ENCODE data around the gene NHS.

The NHS gene

GRCh38 chrX:17623750-17624149 is 248.8 kb downstream of the NHS start:
- no peaks in the 10 kb centered on the region for H3K9me3 ChIP-seq (ENCODE audit: insufficient read depth, low read length, severe bottlenecking)
- H3K79me2 ChIP-seq (ENCODE audit: insufficient read depth, low read length): no peaks in the 10 kb centered on the region
- no peak for DNase-seq
- no peak for TF ChIP-seq EZH2 (IDR thresholded peaks at IDR 0.05; ENCODE audit: borderline replicate concordance, low read depth, low read length, severe bottlenecking)
- no peak for TF ChIP-seq CTCF (IDR thresholded peaks at IDR 0.05; ENCODE audit: borderline replicate concordance, extremely low read depth, low read length, poor library complexity, severe bottlenecking)
- no peaks in the 10 kb centered on the region for H3K27me3 ChIP-seq (ENCODE audit: insufficient read depth, low read length, poor library complexity)
- no peak overlapping the region for H2AFZ ChIP-seq (ENCODE audit: low read depth, low read length)
- no peak overlapping the region for H3K4me2 ChIP-seq (ENCODE audit: insufficient read depth, low read length)
- ATAC-seq (ENCODE audit: insufficient read depth, low read depth): no peak
- no peaks in the 10 kb centered on the region for H4K20me1 ChIP-seq (ENCODE audit: insufficient read depth, low read length)
- H3K9ac ChIP-seq (ENCODE audit: low read depth, low read length): no peak overlapping the region
- H3K4me1 ChIP-seq (ENCODE audit: insufficient read depth, low read length): no peaks in the 10 kb centered on the region
- H3K4me3 ChIP-seq (ENCODE audit: low read depth in 1 of 2, low read length in 2 of 2): no peak overlapping the region
- H3K27ac ChIP-seq (ENCODE audit: low read length): no peak overlapping the region
- no peaks in the 10 kb centered on the region for H3K36me3 ChIP-seq (ENCODE audit: insufficient read depth, low read length)

- no peak overlapping the region for H3K4me3 ChIP-seq (ENCODE audit: low read depth in 1 of 2, low read length in 2 of 2)
- H3K9me3 ChIP-seq (ENCODE audit: insufficient read depth, low read length, severe bottlenecking): no peaks in the 10 kb centered on the region
- H3K4me1 ChIP-seq (ENCODE audit: insufficient read depth, low read length): no peaks in the 10 kb centered on the region
- H4K20me1 ChIP-seq (ENCODE audit: insufficient read depth, low read length): no peaks in the 10 kb centered on the region
- H3K27ac ChIP-seq (ENCODE audit: low read length): no peak overlapping the region
- TF ChIP-seq CTCF (IDR thresholded peaks at IDR 0.05; ENCODE audit: borderline replicate concordance, extremely low read depth, low read length, poor library complexity, severe bottlenecking) (no peak), EZH2 (IDR thresholded peaks at IDR 0.05; ENCODE audit: borderline replicate concordance, low read depth, low read length, severe bottlenecking) (no peak)
- H3K9ac ChIP-seq (ENCODE audit: low read depth, low read length): no peak overlapping the region
- DNase-seq (no peak), ATAC-seq (ENCODE audit: insufficient read depth, low read depth) (no peak)
- no peaks in the 10 kb centered on the region for H3K36me3 ChIP-seq (ENCODE audit: insufficient read depth, low read length)
- no peaks in the 10 kb centered on the region for H3K27me3 ChIP-seq (ENCODE audit: insufficient read depth, low read length, poor library complexity)
- no peak overlapping the region for H3K4me2 ChIP-seq (ENCODE audit: insufficient read depth, low read length)
- H2AFZ ChIP-seq (ENCODE audit: low read depth, low read length): no peak overlapping the region
- no peaks in the 10 kb centered on the region for H3K79me2 ChIP-seq (ENCODE audit: insufficient read depth, low read length)
Observed at GRCh38 chrX:17627026-17627425, 252.0 kb downstream of the NHS start.

- Histone ChIP-seq H2AFZ (ENCODE audit: low read depth, low read length) (no peak overlapping the region), H3K27ac (ENCODE audit: low read length) (no peak overlapping the region), H3K4me3 (ENCODE audit: low read depth in 1 of 2, low read length in 2 of 2) (no peak overlapping the region), H3K9ac (ENCODE audit: low read depth, low read length) (no peak overlapping the region), H3K4me2 (ENCODE audit: insufficient read depth, low read length) (no peak overlapping the region), H3K36me3 (ENCODE audit: insufficient read depth, low read length) (no peaks in the 10 kb centered on the region), H4K20me1 (ENCODE audit: insufficient read depth, low read length) (no peaks in the 10 kb centered on the region), H3K9me3 (ENCODE audit: insufficient read depth, low read length, severe bottlenecking) (no peaks in the 10 kb centered on the region), H3K79me2 (ENCODE audit: insufficient read depth, low read length) (no peaks in the 10 kb centered on the region), H3K27me3 (ENCODE audit: insufficient read depth, low read length, poor library complexity) (no peaks in the 10 kb centered on the region), H3K4me1 (ENCODE audit: insufficient read depth, low read length) (no peaks in the 10 kb centered on the region)
- DNase-seq (no peak), ATAC-seq (ENCODE audit: insufficient read depth, low read depth) (no peak)
- TF ChIP-seq CTCF (IDR thresholded peaks at IDR 0.05; ENCODE audit: borderline replicate concordance, extremely low read depth, low read length, poor library complexity, severe bottlenecking) (no peak), EZH2 (IDR thresholded peaks at IDR 0.05; ENCODE audit: borderline replicate concordance, low read depth, low read length, severe bottlenecking) (no peak)
Observed at GRCh38 chrX:17628976-17629375, 254.0 kb downstream of the NHS start.

- H3K4me2 ChIP-seq (ENCODE audit: insufficient read depth, low read length): no peak overlapping the region
- no peaks in the 10 kb centered on the region for H3K4me1 ChIP-seq (ENCODE audit: insufficient read depth, low read length)
- DNase-seq: no peak
- no peak overlapping the region for H3K4me3 ChIP-seq (ENCODE audit: low read depth in 1 of 2, low read length in 2 of 2)
- H3K9ac ChIP-seq (ENCODE audit: low read depth, low read length): no peak overlapping the region
- H3K79me2 ChIP-seq (ENCODE audit: insufficient read depth, low read length): no peaks in the 10 kb centered on the region
- no peak for ATAC-seq (ENCODE audit: insufficient read depth, low read depth)
- H3K27me3 ChIP-seq (ENCODE audit: insufficient read depth, low read length, poor library complexity): no peaks in the 10 kb centered on the region
- H3K36me3 ChIP-seq (ENCODE audit: insufficient read depth, low read length): no peaks in the 10 kb centered on the region
- TF ChIP-seq CTCF (IDR thresholded peaks at IDR 0.05; ENCODE audit: borderline replicate concordance, extremely low read depth, low read length, poor library complexity, severe bottlenecking) (no peak), EZH2 (IDR thresholded peaks at IDR 0.05; ENCODE audit: borderline replicate concordance, low read depth, low read length, severe bottlenecking) (no peak)
- H3K9me3 ChIP-seq (ENCODE audit: insufficient read depth, low read length, severe bottlenecking): no peaks in the 10 kb centered on the region
- no peaks in the 10 kb centered on the region for H4K20me1 ChIP-seq (ENCODE audit: insufficient read depth, low read length)
- H2AFZ ChIP-seq (ENCODE audit: low read depth, low read length): no peak overlapping the region
- no peak overlapping the region for H3K27ac ChIP-seq (ENCODE audit: low read length)
Observed at GRCh38 chrX:17629519-17629918, 254.5 kb downstream of the NHS start.
